ENCODE results near the gene CDC20B. TPM values are rescaled to one million over a fixed set of nuclear protein-coding genes. Genes with fewer than 3 reads are reported as not detected.
"Not testable (repeated sequence)": the region's sequence is repeated elsewhere in the genome, so short reads cannot be mapped to it uniquely, and the experiment has no call there.

Gene CDC20B
- total RNA-seq, 1 donor from 2014 or later = not detected

GRCh38 chr5:55104946-55105701, 67.9 kb downstream of the CDC20B start:
- FAIRE-seq (no peak), DNase-seq (ENCODE audit: low read depth) (no peak)
- Histone ChIP-seq H3K4me3 (ENCODE audit: low read depth, low read length) (no peak overlapping the region), H3K27me3 (ENCODE audit: control insufficient read depth, insufficient read depth, low read length) (no peaks in the 10 kb centered on the region), H3K36me3 (ENCODE audit: control insufficient read depth, insufficient read depth, low read length) (no peaks in the 10 kb centered on the region)
- no peak for TF ChIP-seq CTCF (IDR thresholded peaks at IDR 0.05; ENCODE audit: insufficient read depth, low read length, severe bottlenecking)

DNA sequence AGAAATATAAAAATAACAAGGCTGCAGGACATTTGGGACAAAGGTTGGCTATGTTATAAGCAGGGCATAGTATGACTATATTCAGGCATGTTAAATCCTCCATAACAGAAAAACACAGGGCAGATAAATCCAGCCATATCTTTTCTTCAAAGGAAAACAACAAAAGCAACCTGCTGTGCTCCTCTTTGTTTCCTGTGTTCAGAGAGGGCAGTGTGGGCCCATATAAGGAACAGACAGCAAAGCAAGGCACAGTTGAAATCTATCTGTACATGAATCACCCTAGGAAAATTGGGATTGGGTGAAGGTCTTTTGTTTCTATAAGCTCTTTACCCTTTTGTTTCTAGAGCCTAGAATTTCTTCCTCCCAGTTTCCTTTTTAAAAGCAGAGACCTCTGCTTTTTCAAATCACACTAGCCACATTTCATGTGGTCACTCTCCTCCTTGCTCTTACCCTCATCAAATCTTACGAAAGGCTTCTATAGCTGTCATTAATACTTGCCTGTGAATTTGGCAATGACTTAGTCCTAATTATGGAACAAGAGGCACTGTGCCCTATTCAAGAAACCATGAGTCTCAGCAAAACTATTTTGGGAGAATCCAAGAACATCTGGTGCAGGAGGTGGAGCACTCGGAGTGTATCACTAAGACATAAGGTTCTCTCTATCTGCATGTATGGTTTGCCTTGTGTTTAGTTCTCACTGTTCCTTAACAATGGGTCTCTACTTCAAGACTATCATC, 68.8 kb downstream of the CDC20B start:
- no peak for TF ChIP-seq CTCF (IDR thresholded peaks at IDR 0.05; ENCODE audit: insufficient read depth, low read length, severe bottlenecking)
- no peaks in the 10 kb centered on the region for H3K27me3 ChIP-seq (ENCODE audit: control insufficient read depth, insufficient read depth, low read length)
- no peaks in the 10 kb centered on the region for H3K36me3 ChIP-seq (ENCODE audit: control insufficient read depth, insufficient read depth, low read length)
- DNase-seq (ENCODE audit: low read depth) = no peak
- FAIRE-seq = no peak
- H3K4me3 ChIP-seq (ENCODE audit: low read depth, low read length) = no peak overlapping the region

DNA sequence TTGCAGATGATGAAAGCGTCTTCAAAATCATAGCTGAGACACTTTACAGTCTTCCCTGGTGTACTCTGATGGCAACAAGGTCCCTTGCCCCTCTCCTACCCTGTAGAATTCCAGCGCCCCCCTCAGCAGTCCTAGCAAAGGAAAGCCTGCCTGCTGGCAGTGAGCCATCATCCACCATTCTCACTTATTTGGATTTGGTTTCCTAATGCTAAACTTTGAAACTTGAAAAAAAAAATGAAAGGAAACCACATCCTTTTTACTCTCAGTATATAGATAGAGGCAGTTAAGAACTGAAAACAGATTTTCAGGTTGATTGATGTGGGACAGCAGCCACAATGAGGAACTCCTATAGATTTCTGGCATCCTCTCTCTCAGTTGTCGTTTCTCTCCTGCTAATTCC, 70.6 kb downstream of the CDC20B start, which contains the start of gene GZMA:
Gene GZMA (plus strand): TSS at position 299 of the 400 bp plus-strand sequence. CDS start 37 bp downstream, at position 336.
- no peak for DNase-seq (ENCODE audit: low read depth)
- TF ChIP-seq CTCF (IDR thresholded peaks at IDR 0.05; ENCODE audit: insufficient read depth, low read length, severe bottlenecking) = no peak
- no peak for FAIRE-seq
- no peaks in the 10 kb centered on the region for H3K27me3 ChIP-seq (ENCODE audit: control insufficient read depth, insufficient read depth, low read length)
- H3K4me3 ChIP-seq (ENCODE audit: low read depth, low read length) = no peak within 1 kb of the TSS
- H3K36me3 ChIP-seq (ENCODE audit: control insufficient read depth, insufficient read depth, low read length) = no peaks in the 10 kb centered on the region

GRCh38 chr5:55101556-55102276, 71.3 kb downstream of the CDC20B start:
- Histone ChIP-seq H3K36me3 (ENCODE audit: control insufficient read depth, insufficient read depth, low read length) (no peaks in the 10 kb centered on the region), H3K27me3 (ENCODE audit: control insufficient read depth, insufficient read depth, low read length) (no peaks in the 10 kb centered on the region), H3K4me3 (ENCODE audit: low read depth, low read length) (no peak overlapping the region)
- no peak for DNase-seq (ENCODE audit: low read depth)
- FAIRE-seq = no peak
- no peak for TF ChIP-seq CTCF (IDR thresholded peaks at IDR 0.05; ENCODE audit: insufficient read depth, low read length, severe bottlenecking)

DNA sequence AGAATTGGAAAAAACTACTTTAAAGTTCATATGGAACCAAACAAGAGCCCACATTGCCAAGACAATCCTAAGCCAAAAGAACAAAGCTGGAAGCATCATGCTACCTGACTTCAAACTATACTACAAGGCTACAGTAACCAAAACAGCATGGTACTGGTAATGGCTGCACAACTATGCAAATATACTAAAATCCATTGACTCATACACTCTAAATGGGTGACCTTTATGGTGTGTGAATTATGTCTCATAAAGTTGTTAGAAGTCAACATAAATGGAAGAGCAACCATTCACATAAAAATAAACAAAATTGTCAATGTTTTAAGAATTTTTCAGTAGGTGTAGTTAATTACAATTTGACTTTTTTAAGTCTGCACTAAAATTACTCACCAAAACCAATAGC, 71.8 kb downstream of the CDC20B start:
- not testable (repeated sequence) for DNase-seq (ENCODE audit: low read depth); H3K27me3 ChIP-seq (ENCODE audit: control insufficient read depth, insufficient read depth, low read length); H3K36me3 ChIP-seq (ENCODE audit: control insufficient read depth, insufficient read depth, low read length); FAIRE-seq; H3K4me3 ChIP-seq (ENCODE audit: low read depth, low read length)

DNA sequence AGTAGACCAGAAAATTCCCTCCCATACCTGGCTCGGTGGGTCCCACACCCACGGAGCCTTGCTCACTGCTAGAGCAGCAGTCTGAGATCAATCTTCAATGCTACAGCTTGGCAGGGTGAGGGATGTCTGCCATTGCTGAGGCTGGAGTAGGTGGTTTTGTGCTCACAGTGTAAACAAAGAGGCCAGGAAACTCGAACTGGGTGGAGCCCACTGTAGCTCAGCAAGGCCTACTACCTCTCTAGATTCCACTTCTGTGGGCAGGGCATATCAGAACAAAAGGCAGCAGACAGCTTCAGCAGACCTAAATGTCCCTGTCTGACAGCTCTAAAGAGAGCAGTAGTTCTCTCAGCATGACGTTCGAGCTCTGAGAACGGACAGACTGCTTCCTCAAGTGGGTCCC, 76.1 kb downstream of the CDC20B start:
- Histone ChIP-seq H3K4me3 (ENCODE audit: low read depth, low read length) (no peak overlapping the region), H3K36me3 (ENCODE audit: control insufficient read depth, insufficient read depth, low read length) (no peaks in the 10 kb centered on the region), H3K27me3 (ENCODE audit: control insufficient read depth, insufficient read depth, low read length) (peaks cover 2% of the 10 kb centered on the region)
- no peak for TF ChIP-seq CTCF (IDR thresholded peaks at IDR 0.05; ENCODE audit: insufficient read depth, low read length, severe bottlenecking)
- DNase-seq (ENCODE audit: low read depth) (no peak), FAIRE-seq (no peak)
